CD4-positive, alpha-beta T cell treated with Interleukin-15 for 1 hour (primary cell): ENCODE data around the gene PRDM15.

Experiments
- DNase-seq: peaks from one replicate; pipeline ENCODE4 v3.0.0-alpha.2; 2020

Gene PRDM15

GRCh38 chr21:41879190-41879998 lies at the start of gene PRDM15:
TSS of gene PRDM15 (minus strand) at chr21:41879344. CDS start at chr21:41860363, 18,981 bp downstream.
- peak; percentile 59 for DNase-seq

GRCh38 chr21:41928621-41929220 lies 49.6 kb upstream of the PRDM15 start:
- DNase-seq: peak; percentile 45

GRCh38 chr21:41927727-41928409 lies 48.7 kb upstream of the PRDM15 start:
- peak; percentile 38 for DNase-seq

- DNase-seq: no peak
These were observed 47.6 kb upstream of the PRDM15 start for GRCh38 chr21:41926807-41927171.

- no peak for DNase-seq
These were observed 47.1 kb upstream of the PRDM15 start for GRCh38 chr21:41926117-41926806.

GRCh38 chr21:41925767-41926116 lies 46.6 kb upstream of the PRDM15 start:
- DNase-seq: no peak

GRCh38 chr21:41924368-41924754 lies 45.2 kb upstream of the PRDM15 start:
- no peak for DNase-seq

- no peak for DNase-seq
These were observed 44.7 kb upstream of the PRDM15 start for GRCh38 chr21:41923631-41924367.

GRCh38 chr21:41923186-41923585 lies 44.0 kb upstream of the PRDM15 start:
- no peak for DNase-seq

- DNase-seq: no peak
These were observed 41.9 kb upstream of the PRDM15 start for GRCh38 chr21:41921021-41921420.

GRCh38 chr21:41920476-41920875 lies 41.3 kb upstream of the PRDM15 start:
- no peak for DNase-seq

GRCh38 chr21:41919666-41920398 lies 40.7 kb upstream of the PRDM15 start:
- DNase-seq: no peak

- no peak for DNase-seq
These were observed 39.6 kb upstream of the PRDM15 start for GRCh38 chr21:41918561-41919358.

- no peak for DNase-seq
These were observed 38.4 kb upstream of the PRDM15 start for GRCh38 chr21:41917531-41917930.

GRCh38 chr21:41916888-41917433 lies 37.8 kb upstream of the PRDM15 start:
- DNase-seq: no peak

- no peak for DNase-seq
These were observed 35.8 kb upstream of the PRDM15 start for GRCh38 chr21:41914965-41915364.

- no peak for DNase-seq
These were observed 35.2 kb upstream of the PRDM15 start for GRCh38 chr21:41914358-41914757.

GRCh38 chr21:41913230-41913629 lies 34.1 kb upstream of the PRDM15 start:
- DNase-seq: no peak

GRCh38 chr21:41908829-41909228 lies 29.7 kb upstream of the PRDM15 start:
- no peak for DNase-seq

- no peak for DNase-seq
These were observed 28.5 kb upstream of the PRDM15 start for GRCh38 chr21:41907496-41908258.
